ENCODE data around the gene PRAMEF2.
"Not testable (repeated sequence)": the region's sequence is repeated elsewhere in the genome, so short reads cannot be mapped to it uniquely, and the experiment has no call there.

The PRAMEF2 gene

GRCh38 chr1:12848620-12849019 is 8.3 kb upstream of the PRAMEF2 start, which contains the start of gene HNRNPCL1:
Gene HNRNPCL1 (minus strand): TSS chr1:12848720. CDS start chr1:12848289, 431 bp downstream.
- not testable (repeated sequence) for H3K9ac ChIP-seq; H3K4me1 ChIP-seq (ENCODE audit: low read depth, poor library complexity, severe bottlenecking); H3K27me3 ChIP-seq (ENCODE audit: insufficient read depth, low read depth); H3K79me2 ChIP-seq (ENCODE audit: insufficient read depth, low read depth); H4K20me1 ChIP-seq (ENCODE audit: insufficient read depth); H3K36me3 ChIP-seq (ENCODE audit: insufficient read depth); H3K4me3 ChIP-seq (IDR thresholded peaks at IDR 0.05; ENCODE audit: insufficient read depth, low read depth, low read length); H3K4me2 ChIP-seq; H2AFZ ChIP-seq (ENCODE audit: low read depth); H3K27ac ChIP-seq

GRCh38 chr1:12851779-12852178 is 5.1 kb upstream of the PRAMEF2 start:
- Histone ChIP-seq H3K9ac (no peak overlapping the region), H2AFZ (ENCODE audit: low read depth) (no peak overlapping the region), H3K27ac (no peak overlapping the region), H3K4me3 (IDR thresholded peaks at IDR 0.05; ENCODE audit: insufficient read depth, low read depth, low read length) (no peak overlapping the region), H4K20me1 (ENCODE audit: insufficient read depth) (no peaks in the 10 kb centered on the region), H3K4me2 (no peak overlapping the region), H3K4me1 (ENCODE audit: low read depth, poor library complexity, severe bottlenecking) (no peaks in the 10 kb centered on the region), H3K36me3 (ENCODE audit: insufficient read depth) (no peaks in the 10 kb centered on the region), H3K79me2 (ENCODE audit: insufficient read depth, low read depth) (no peaks in the 10 kb centered on the region), H3K27me3 (ENCODE audit: insufficient read depth, low read depth) (no peaks in the 10 kb centered on the region)
- no peak for TF ChIP-seq CTCF (conservative IDR thresholded peaks at IDR 0.05; ENCODE audit: low read depth, low read length)

- H3K27ac ChIP-seq; H3K27me3 ChIP-seq (ENCODE audit: insufficient read depth, low read depth); H3K4me2 ChIP-seq; H2AFZ ChIP-seq (ENCODE audit: low read depth); H4K20me1 ChIP-seq (ENCODE audit: insufficient read depth); H3K9ac ChIP-seq; H3K4me3 ChIP-seq (IDR thresholded peaks at IDR 0.05; ENCODE audit: insufficient read depth, low read depth, low read length); H3K36me3 ChIP-seq (ENCODE audit: insufficient read depth); H3K4me1 ChIP-seq (ENCODE audit: low read depth, poor library complexity, severe bottlenecking); H3K79me2 ChIP-seq (ENCODE audit: insufficient read depth, low read depth): not testable (repeated sequence)
These were observed 6.4 kb downstream of the PRAMEF2 start for GRCh38 chr1:12863131-12863880.

- not testable (repeated sequence) for H3K79me2 ChIP-seq (ENCODE audit: insufficient read depth, low read depth); H4K20me1 ChIP-seq (ENCODE audit: insufficient read depth); H3K4me3 ChIP-seq (IDR thresholded peaks at IDR 0.05; ENCODE audit: insufficient read depth, low read depth, low read length); H3K4me1 ChIP-seq (ENCODE audit: low read depth, poor library complexity, severe bottlenecking); H3K4me2 ChIP-seq; H3K36me3 ChIP-seq (ENCODE audit: insufficient read depth); H3K9ac ChIP-seq; H3K27ac ChIP-seq; H2AFZ ChIP-seq (ENCODE audit: low read depth); H3K27me3 ChIP-seq (ENCODE audit: insufficient read depth, low read depth)
These were observed 21.6 kb downstream of the PRAMEF2 start for GRCh38 chr1:12878453-12878852.

GRCh38 chr1:12886101-12886500 is 29.2 kb downstream of the PRAMEF2 start, which contains the start of gene PRAMEF4:
Gene PRAMEF4 (minus strand): TSS chr1:12886201. CDS start chr1:12883394, 2,807 bp downstream.
- not testable (repeated sequence) for H3K27ac ChIP-seq; H3K79me2 ChIP-seq (ENCODE audit: insufficient read depth, low read depth); H3K4me3 ChIP-seq (IDR thresholded peaks at IDR 0.05; ENCODE audit: insufficient read depth, low read depth, low read length); H3K4me2 ChIP-seq; H4K20me1 ChIP-seq (ENCODE audit: insufficient read depth); H2AFZ ChIP-seq (ENCODE audit: low read depth); H3K36me3 ChIP-seq (ENCODE audit: insufficient read depth); H3K4me1 ChIP-seq (ENCODE audit: low read depth, poor library complexity, severe bottlenecking); H3K27me3 ChIP-seq (ENCODE audit: insufficient read depth, low read depth); H3K9ac ChIP-seq

- H3K27ac ChIP-seq; H4K20me1 ChIP-seq (ENCODE audit: insufficient read depth); H3K4me3 ChIP-seq (IDR thresholded peaks at IDR 0.05; ENCODE audit: insufficient read depth, low read depth, low read length); H2AFZ ChIP-seq (ENCODE audit: low read depth); H3K4me1 ChIP-seq (ENCODE audit: low read depth, poor library complexity, severe bottlenecking); H3K4me2 ChIP-seq; H3K27me3 ChIP-seq (ENCODE audit: insufficient read depth, low read depth); H3K36me3 ChIP-seq (ENCODE audit: insufficient read depth); H3K9ac ChIP-seq; H3K79me2 ChIP-seq (ENCODE audit: insufficient read depth, low read depth): not testable (repeated sequence)
These were observed 41.3 kb downstream of the PRAMEF2 start, which contains the start of gene PRAMEF10 for GRCh38 chr1:12898170-12898569. Gene PRAMEF10 (minus strand): TSS chr1:12898270. CDS start chr1:12895847, 2,423 bp downstream.

GRCh38 chr1:12899186-12899585 is 42.3 kb downstream of the PRAMEF2 start:
- H3K79me2 ChIP-seq (ENCODE audit: insufficient read depth, low read depth); H3K27ac ChIP-seq; H2AFZ ChIP-seq (ENCODE audit: low read depth); H4K20me1 ChIP-seq (ENCODE audit: insufficient read depth); H3K4me3 ChIP-seq (IDR thresholded peaks at IDR 0.05; ENCODE audit: insufficient read depth, low read depth, low read length); H3K27me3 ChIP-seq (ENCODE audit: insufficient read depth, low read depth); H3K4me1 ChIP-seq (ENCODE audit: low read depth, poor library complexity, severe bottlenecking); H3K9ac ChIP-seq; H3K4me2 ChIP-seq; H3K36me3 ChIP-seq (ENCODE audit: insufficient read depth): not testable (repeated sequence)

- not testable (repeated sequence) for H3K36me3 ChIP-seq (ENCODE audit: insufficient read depth); H3K4me1 ChIP-seq (ENCODE audit: low read depth, poor library complexity, severe bottlenecking); H3K27ac ChIP-seq; H3K79me2 ChIP-seq (ENCODE audit: insufficient read depth, low read depth); H2AFZ ChIP-seq (ENCODE audit: low read depth); H4K20me1 ChIP-seq (ENCODE audit: insufficient read depth); H3K27me3 ChIP-seq (ENCODE audit: insufficient read depth, low read depth); H3K4me2 ChIP-seq; H3K9ac ChIP-seq; H3K4me3 ChIP-seq (IDR thresholded peaks at IDR 0.05; ENCODE audit: insufficient read depth, low read depth, low read length)
These were observed 47.1 kb downstream of the PRAMEF2 start for GRCh38 chr1:12903793-12904572.
